ENCODE results near the gene RAET1L.
"Not testable (repeated sequence)": the region's sequence is repeated elsewhere in the genome, so short reads cannot be mapped to it uniquely, and the experiment has no call there.

Gene RAET1L

DNA sequence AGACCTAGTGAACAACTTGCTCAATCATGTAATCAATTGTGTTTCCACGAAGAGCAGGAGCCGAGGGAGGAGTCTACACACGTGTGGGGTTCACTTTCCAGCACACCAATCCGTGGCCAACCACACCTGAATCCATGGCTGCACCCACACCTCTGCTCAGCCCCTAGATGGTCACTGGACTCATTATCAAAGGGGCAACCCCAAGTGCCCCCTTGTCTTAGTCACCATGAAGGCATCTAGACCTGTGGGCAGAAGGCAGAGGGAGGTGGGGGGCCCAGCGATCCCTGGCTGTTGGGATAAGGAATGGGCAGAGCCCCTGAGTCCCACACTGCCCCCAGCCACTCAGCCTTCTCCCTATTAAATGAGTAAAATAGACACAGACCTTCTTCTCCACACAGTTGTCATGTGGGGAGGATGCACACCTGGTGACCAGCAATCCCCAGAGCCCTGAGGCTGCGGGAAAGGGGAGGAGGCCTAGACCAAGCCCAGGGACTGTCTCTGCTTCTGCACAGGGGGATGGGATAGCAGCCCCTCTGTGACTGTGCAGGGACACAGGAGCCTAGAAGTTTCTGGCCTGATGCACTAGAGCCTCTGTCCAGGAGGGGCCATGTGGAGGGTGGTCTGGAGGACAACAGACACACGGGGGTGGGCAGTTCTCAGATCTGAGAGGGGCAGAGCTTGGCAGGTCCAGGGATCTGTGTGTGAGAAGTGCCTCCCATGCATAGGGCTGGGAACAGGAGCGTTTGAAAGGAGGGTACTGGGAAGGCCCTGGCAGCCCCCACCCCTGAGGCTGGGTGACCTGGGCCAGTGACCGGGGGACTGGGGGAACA, 1.9 kb upstream of the RAET1L start:
- no peaks in the 10 kb centered on the region for H3K36me3 ChIP-seq (ENCODE audit: low read depth)
- H3K27ac ChIP-seq (ENCODE audit: poor library complexity, severe bottlenecking) = no peak overlapping the region
- peaks cover 13% of the 10 kb centered on the region for H3K4me1 ChIP-seq (ENCODE audit: insufficient read depth, poor library complexity, severe bottlenecking)
- DNase-seq (ENCODE audit: low spot score) = no peak
- H3K4me3 ChIP-seq (ENCODE audit: severe bottlenecking) = no peak overlapping the region
- TF ChIP-seq, protein P1, sequence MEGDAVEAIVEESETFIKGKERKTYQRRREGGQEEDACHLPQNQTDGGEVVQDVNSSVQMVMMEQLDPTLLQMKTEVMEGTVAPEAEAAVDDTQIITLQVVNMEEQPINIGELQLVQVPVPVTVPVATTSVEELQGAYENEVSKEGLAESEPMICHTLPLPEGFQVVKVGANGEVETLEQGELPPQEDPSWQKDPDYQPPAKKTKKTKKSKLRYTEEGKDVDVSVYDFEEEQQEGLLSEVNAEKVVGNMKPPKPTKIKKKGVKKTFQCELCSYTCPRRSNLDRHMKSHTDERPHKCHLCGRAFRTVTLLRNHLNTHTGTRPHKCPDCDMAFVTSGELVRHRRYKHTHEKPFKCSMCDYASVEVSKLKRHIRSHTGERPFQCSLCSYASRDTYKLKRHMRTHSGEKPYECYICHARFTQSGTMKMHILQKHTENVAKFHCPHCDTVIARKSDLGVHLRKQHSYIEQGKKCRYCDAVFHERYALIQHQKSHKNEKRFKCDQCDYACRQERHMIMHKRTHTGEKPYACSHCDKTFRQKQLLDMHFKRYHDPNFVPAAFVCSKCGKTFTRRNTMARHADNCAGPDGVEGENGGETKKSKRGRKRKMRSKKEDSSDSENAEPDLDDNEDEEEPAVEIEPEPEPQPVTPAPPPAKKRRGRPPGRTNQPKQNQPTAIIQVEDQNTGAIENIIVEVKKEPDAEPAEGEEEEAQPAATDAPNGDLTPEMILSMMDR (IDR thresholded peaks at IDR 0.05; ENCODE audit: poor library complexity, severe bottlenecking) = no peak
- no peaks in the 10 kb centered on the region for H3K9me3 ChIP-seq (ENCODE audit: severe bottlenecking)
- no peaks in the 10 kb centered on the region for H3K27me3 ChIP-seq (ENCODE audit: insufficient read depth, poor library complexity, severe bottlenecking)
- ATAC-seq (ENCODE audit: low read depth) = no peak

DNA sequence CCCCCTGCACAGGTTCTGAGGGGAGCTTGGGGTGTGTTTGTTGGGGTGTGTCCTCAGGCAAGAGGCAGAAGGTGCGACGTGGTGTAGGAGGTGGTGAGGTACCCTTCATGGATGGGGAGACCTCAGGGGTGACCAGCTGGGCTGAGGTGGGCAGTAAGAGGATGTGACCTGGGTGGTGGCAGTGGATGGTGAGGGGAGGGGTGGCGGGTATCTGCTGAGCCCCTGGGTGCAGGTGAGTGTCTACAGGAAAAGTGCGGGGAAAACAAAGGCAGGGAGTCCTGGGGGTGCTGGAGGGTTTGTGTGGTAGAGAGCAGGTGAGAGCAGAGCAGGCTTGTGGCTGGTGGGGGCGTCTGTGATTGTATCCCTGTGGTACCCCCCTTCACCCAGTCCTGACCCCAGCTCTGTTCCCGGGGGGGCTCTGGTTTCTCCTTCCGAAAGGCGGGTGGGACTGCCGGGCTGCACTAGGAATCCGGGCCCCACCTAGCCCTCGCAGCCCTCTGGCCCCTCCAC, 631 bp downstream of the RAET1L start:
- peaks cover 13% of the 10 kb centered on the region for H3K4me1 ChIP-seq (ENCODE audit: insufficient read depth, poor library complexity, severe bottlenecking)
- H3K9me3 ChIP-seq (ENCODE audit: severe bottlenecking) = no peaks in the 10 kb centered on the region
- no peaks in the 10 kb centered on the region for H3K27me3 ChIP-seq (ENCODE audit: insufficient read depth, poor library complexity, severe bottlenecking)
- H3K27ac ChIP-seq (ENCODE audit: poor library complexity, severe bottlenecking) = peak overlapping the region; percentile 22
- no peak overlapping the region for H3K4me3 ChIP-seq (ENCODE audit: severe bottlenecking)
- no peaks in the 10 kb centered on the region for H3K36me3 ChIP-seq (ENCODE audit: low read depth)
- ATAC-seq (ENCODE audit: low read depth) (no peak), DNase-seq (ENCODE audit: low spot score) (no peak)
- TF ChIP-seq, protein P1 (IDR thresholded peaks at IDR 0.05; ENCODE audit: poor library complexity, severe bottlenecking) = no peak

DNA sequence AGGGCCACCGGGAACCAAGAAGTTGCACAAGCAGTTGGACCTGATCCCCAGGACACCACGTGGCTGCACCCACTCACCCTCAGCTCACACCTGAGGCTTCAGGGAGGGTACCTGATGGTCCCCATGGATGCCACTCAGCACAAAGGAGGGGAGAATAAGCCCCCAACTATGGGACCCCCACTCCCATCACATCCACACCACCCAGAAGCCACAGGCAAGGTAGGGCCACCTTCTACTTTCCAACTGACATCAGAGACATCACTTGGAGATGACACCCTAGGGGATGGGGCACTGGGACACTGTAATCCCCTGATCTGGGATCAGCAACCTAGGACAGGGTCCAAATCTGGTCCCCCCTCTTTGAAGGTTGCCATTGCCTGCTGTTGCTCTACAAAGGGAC, 1.3 kb downstream of the RAET1L start:
- H3K4me1 ChIP-seq (ENCODE audit: insufficient read depth, poor library complexity, severe bottlenecking) = peaks cover 13% of the 10 kb centered on the region
- not testable (repeated sequence) for DNase-seq (ENCODE audit: low spot score); H3K9me3 ChIP-seq (ENCODE audit: severe bottlenecking); H3K4me3 ChIP-seq (ENCODE audit: severe bottlenecking); H3K27ac ChIP-seq (ENCODE audit: poor library complexity, severe bottlenecking); H3K27me3 ChIP-seq (ENCODE audit: insufficient read depth, poor library complexity, severe bottlenecking); ATAC-seq (ENCODE audit: low read depth); H3K36me3 ChIP-seq (ENCODE audit: low read depth)

DNA sequence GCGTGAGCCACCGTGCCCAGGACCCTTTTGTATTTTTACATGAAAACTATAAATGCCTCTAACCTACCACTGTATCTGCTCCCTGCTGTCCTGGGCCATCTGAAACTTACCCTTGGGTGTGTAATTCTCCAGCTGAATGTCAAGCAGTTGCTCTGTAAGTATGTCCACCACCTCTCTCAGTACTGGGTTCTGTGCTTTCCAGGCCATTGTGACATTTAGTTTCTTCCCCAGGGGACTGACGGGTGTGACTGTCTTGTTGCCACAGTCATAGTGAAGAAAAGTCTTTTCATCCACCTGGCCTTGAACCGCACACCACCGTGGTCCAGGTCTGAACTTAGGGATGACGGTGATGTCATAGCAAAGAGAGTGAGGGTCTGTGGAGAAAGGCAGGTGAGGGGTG, 3.5 kb downstream of the RAET1L start:
- DNase-seq (ENCODE audit: low spot score); ATAC-seq (ENCODE audit: low read depth); H3K27ac ChIP-seq (ENCODE audit: poor library complexity, severe bottlenecking); H3K36me3 ChIP-seq (ENCODE audit: low read depth); H3K27me3 ChIP-seq (ENCODE audit: insufficient read depth, poor library complexity, severe bottlenecking); H3K4me3 ChIP-seq (ENCODE audit: severe bottlenecking); H3K9me3 ChIP-seq (ENCODE audit: severe bottlenecking): not testable (repeated sequence)
- peaks cover 13% of the 10 kb centered on the region for H3K4me1 ChIP-seq (ENCODE audit: insufficient read depth, poor library complexity, severe bottlenecking)

DNA sequence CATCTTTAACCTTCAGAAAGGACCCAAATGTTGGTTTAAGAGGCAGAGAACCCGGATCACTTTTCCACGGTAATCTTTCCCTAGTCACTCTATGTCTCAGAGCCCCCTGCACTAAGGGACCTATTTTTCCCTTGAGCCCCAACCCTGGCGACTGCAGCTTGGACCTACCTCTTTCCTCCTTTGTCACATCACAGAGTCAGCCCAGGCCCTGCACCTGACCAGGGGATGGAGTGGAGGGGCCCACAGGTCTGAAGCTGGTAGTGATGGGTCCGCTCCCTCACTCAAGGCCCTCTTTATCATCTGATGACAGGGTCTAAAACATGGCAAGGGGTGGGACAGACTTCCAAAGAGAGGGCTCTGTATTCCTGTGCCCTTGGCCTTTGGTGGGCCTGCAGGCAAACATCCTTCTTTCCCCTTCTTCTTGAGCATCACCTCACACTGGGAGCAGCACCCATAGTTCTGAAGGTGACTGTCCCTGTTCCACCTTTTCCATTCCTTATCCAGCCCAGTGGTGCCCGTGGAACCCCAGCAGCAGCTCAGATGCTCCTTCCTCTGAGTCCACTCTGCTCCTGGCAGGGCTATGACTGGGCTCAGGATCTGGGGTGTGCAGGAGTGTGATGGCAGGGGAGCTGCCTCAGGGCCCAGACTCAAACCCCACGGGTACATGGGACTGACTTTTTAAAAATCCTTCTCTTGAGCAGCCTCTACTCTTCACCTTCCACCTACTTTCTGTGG, 6.3 kb downstream of the RAET1L start:
- no peaks in the 10 kb centered on the region for H3K4me1 ChIP-seq (ENCODE audit: insufficient read depth, poor library complexity, severe bottlenecking)
- no peaks in the 10 kb centered on the region for H3K36me3 ChIP-seq (ENCODE audit: low read depth)
- DNase-seq (ENCODE audit: low spot score) = no peak
- H3K27ac ChIP-seq (ENCODE audit: poor library complexity, severe bottlenecking) = no peak overlapping the region
- H3K4me3 ChIP-seq (ENCODE audit: severe bottlenecking) = no peak overlapping the region
- ATAC-seq (ENCODE audit: low read depth) = no peak
- TF ChIP-seq, protein P1 (IDR thresholded peaks at IDR 0.05; ENCODE audit: poor library complexity, severe bottlenecking) = no peak
- no peaks in the 10 kb centered on the region for H3K9me3 ChIP-seq (ENCODE audit: severe bottlenecking)
- H3K27me3 ChIP-seq (ENCODE audit: insufficient read depth, poor library complexity, severe bottlenecking) = peaks cover 6% of the 10 kb centered on the region

Data from RWPE2 (cell line).